Mammary epithelial cell (primary cell): ENCODE results near the gene IQCE.

Experiments
- CTCF ChIP-seq, 2 donors: IDR thresholded peaks in 1 of 2; conservative IDR thresholded peaks in 1 of 2; 2 replicates each; pipeline ENCODE4 v1.5.1; 2011 to 2012; ENCODE audit warnings: inconsistent platforms in 2 of 2, low read length in 2 of 2, mild to moderate bottlenecking in 2 of 2, control low read depth in 1 of 2, low read depth in 1 of 2; ENCODE audit not compliant: insufficient read depth in 1 of 2; ENCODE audit errors: extremely low read depth in 1 of 2
- EZH2 ChIP-seq: IDR thresholded peaks from 2 replicates; pipeline ENCODE4 v1.6.1; 2012; ENCODE audit warnings: low read length, inconsistent platforms, borderline replicate concordance

DNA sequence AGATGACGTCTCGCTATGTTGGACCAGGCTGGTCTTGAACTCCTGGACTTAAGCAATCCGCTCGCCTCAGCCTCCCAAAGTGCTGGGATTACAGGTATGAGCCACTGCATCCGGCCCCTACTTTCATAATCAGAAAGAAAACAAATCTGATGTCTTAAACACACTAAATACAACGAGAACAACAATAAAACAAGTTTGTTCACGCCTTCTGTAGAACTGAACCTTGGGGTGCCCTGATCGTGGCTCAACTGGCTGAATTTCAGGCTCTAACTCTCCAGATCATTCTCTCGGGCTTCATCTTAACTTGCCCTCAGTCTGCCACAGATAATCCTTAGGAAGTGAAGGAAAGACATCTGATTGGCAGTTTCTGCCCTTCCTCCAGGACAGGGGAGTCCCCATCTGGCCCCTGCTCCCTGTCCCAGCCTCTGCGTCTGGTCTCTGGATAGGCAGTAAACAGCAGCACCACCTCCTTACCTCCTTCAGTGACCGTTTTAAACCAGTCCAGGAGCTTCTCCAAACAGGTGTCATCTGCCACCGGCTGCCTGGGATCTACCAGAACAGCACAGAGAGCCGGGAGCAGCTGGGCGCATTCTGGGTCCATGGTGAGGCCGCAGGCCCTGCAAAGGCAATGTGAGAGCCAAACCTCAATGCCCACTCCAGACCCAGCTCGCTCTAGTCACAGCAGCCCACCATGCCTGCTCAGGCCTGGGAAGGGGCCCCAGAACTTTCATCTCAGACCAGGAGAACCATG lies 4.8 kb upstream of the IQCE start:
- TF ChIP-seq CTCF (conservative IDR thresholded peaks at IDR 0.05 in 1 of 2, IDR thresholded peaks at IDR 0.05 in 1 of 2; ENCODE audit: extremely low read depth in 1 of 2, insufficient read depth in 1 of 2, low read depth in 1 of 2, low read length in 2 of 2) (no peak), EZH2 (no peak)
